H1 (cell line): ENCODE measurements around the gene KSR2. TPM values are rescaled to one million over a fixed set of nuclear protein-coding genes. Genes with fewer than 3 reads are reported as not detected.

Source experiments
- CTCF ChIA-PET: fragments of 300-600 bp; sonication (Branson Sonifier 250); formaldehyde crosslinking; loops from one replicate; lab custom pipeline; 2021; ENCODE audit not compliant: partially characterized antibody; lab: Charles Lee
- POLR2A ChIA-PET: fragments of 300-600 bp; sonication (Branson Sonifier 250); formaldehyde crosslinking; loops from one replicate; lab custom pipeline; 2021; ENCODE audit warnings: inconsistent platforms; ENCODE audit not compliant: partially characterized antibody; lab: Charles Lee
- DNase-seq, 2 experiments: peaks; one replicate each; pipeline versions ENCODE4 v3.0.0 to v3.0.0-alpha.2; 2010 to 2022; ENCODE audit warnings: low spot score in 2 of 2, low read depth in 1 of 2, mixed read lengths in 1 of 2
- FAIRE-seq: peaks from 2 replicates; lab custom pipeline; 2011; peaks lifted over from hg19 to GRCh38; lab: Jason Lieb, UNC
- H2AFZ ChIP-seq: 2 replicates; pipeline ENCODE4 v1.8.1; 2012; ENCODE audit warnings: low read length, inconsistent platforms
- H2AK5ac ChIP-seq: 2 replicates; pipeline ENCODE4 v1.6.1; 2013; ENCODE audit warnings: low read depth, low read length
- H2BK120ac ChIP-seq: replicated peaks from 2 replicates; pipeline ENCODE3; 2013; ENCODE audit warnings: low read depth, low read length, inconsistent platforms
- H2BK12ac ChIP-seq: 2 replicates; pipeline ENCODE4 v1.6.1; 2013; ENCODE audit warnings: low read depth, low read length
- H2BK15ac ChIP-seq: 2 replicates; pipeline ENCODE4 v1.6.1; 2013; ENCODE audit warnings: low read length
- H2BK20ac ChIP-seq: 2 replicates; pipeline ENCODE4 v1.6.1; 2013; ENCODE audit warnings: low read length
- H2BK5ac ChIP-seq: 2 replicates; pipeline ENCODE4 v1.6.1; 2013; ENCODE audit warnings: low read depth, low read length
- H3K14ac ChIP-seq: 2 replicates; pipeline ENCODE4 v1.6.1; 2013; ENCODE audit warnings: inconsistent platforms; ENCODE audit not compliant: insufficient read length
- H3K18ac ChIP-seq: 2 replicates; pipeline ENCODE4 v1.6.1; 2013; ENCODE audit warnings: low read length; ENCODE audit errors: extremely low read depth
- H3K23ac ChIP-seq: 2 replicates; pipeline ENCODE4 v1.6.1; 2013; ENCODE audit warnings: inconsistent platforms; ENCODE audit not compliant: insufficient read length
- H3K23me2 ChIP-seq: 2 replicates; pipeline ENCODE4 v1.6.1; 2013; ENCODE audit warnings: low read depth, low read length
- H3K27ac ChIP-seq: 2 replicates; pipeline ENCODE4 v1.6.1; 2011; ENCODE audit warnings: low read depth, low read length, inconsistent platforms
- H3K27me3 ChIP-seq, 4 experiments: replicated peaks in 1 of 4; 1 replicate in 1 of 4; 2 replicates in 3 of 4; pipeline versions ENCODE4 v1.6.1 to v1.8.1; 2011 to 2013; ENCODE audit warnings: low read length in 3 of 4, mild to moderate bottlenecking in 3 of 4, inconsistent platforms in 2 of 4, mixed read lengths in 2 of 4, moderate library complexity in 1 of 4; ENCODE audit not compliant: control insufficient read depth in 3 of 4, insufficient read depth in 3 of 4; ENCODE audit errors: extremely low read depth in 1 of 4
- H3K36me3 ChIP-seq, 4 experiments: 2 replicates each; pipeline versions ENCODE4 v1.6.1 to v1.8.1; 2011 to 2013; ENCODE audit warnings: mild to moderate bottlenecking in 4 of 4, low read length in 3 of 4, moderate library complexity in 2 of 4, control low read depth in 1 of 4, inconsistent platforms in 1 of 4; ENCODE audit not compliant: insufficient read depth in 4 of 4, control insufficient read depth in 2 of 4
- H3K4ac ChIP-seq: replicated peaks from 2 replicates; pipeline ENCODE3; 2013; ENCODE audit warnings: low read length, low read depth, mixed read lengths, inconsistent platforms; ENCODE audit not compliant: insufficient read length
- H3K4me1 ChIP-seq, 4 experiments: replicated peaks in 1 of 4; 1 replicate in 1 of 4; 2 replicates in 3 of 4; pipeline versions ENCODE4 v1.6.1 to v1.8.1; 2011 to 2013; ENCODE audit warnings: low read length in 3 of 4, inconsistent platforms in 2 of 4, mixed read lengths in 1 of 4; ENCODE audit not compliant: insufficient read depth in 4 of 4, control insufficient read depth in 3 of 4
- H3K4me2 ChIP-seq, 2 experiments: 2 replicates each; pipeline versions ENCODE4 v1.6.1 to v1.8.1; 2011 to 2013; ENCODE audit warnings: low read depth in 2 of 2, low read length in 2 of 2, control low read depth in 1 of 2, inconsistent platforms in 1 of 2, mild to moderate bottlenecking in 1 of 2; ENCODE audit not compliant: insufficient read depth in 1 of 2
- H3K4me3 ChIP-seq, 4 experiments: fragments of 200-600, 300-600 bp in 1 of 4; sonication (generic), shearing (Covaris generic), sonication (Bioruptor Twin) in 1 of 4; 2 replicates each; pipeline versions ENCODE4 v1.5.1 to v1.8.1; 2011 to 2016; ENCODE audit warnings: low read length in 4 of 4, low read depth in 3 of 4, control low read depth in 2 of 4, inconsistent platforms in 2 of 4, mild to moderate bottlenecking in 2 of 4, mixed read lengths in 1 of 4, moderate library complexity in 1 of 4; ENCODE audit not compliant: insufficient read depth in 2 of 4; ENCODE audit errors: extremely low read depth in 1 of 4
- H3K56ac ChIP-seq: replicated peaks from 2 replicates; pipeline ENCODE3; 2013; ENCODE audit warnings: low read depth, mild to moderate bottlenecking, mixed read lengths, low read length, inconsistent platforms; ENCODE audit not compliant: insufficient read length
- H3K79me1 ChIP-seq: 2 replicates; pipeline ENCODE4 v1.6.1; 2013; ENCODE audit warnings: low read depth, low read length, control low read depth
- H3K79me2 ChIP-seq, 2 experiments: 2 replicates each; pipeline versions ENCODE4 v1.6.1 to v1.8.1; 2012 to 2013; ENCODE audit warnings: low read length in 2 of 2, mild to moderate bottlenecking in 2 of 2, inconsistent platforms in 1 of 2; ENCODE audit not compliant: insufficient read depth in 2 of 2, control insufficient read depth in 1 of 2
- H3K9ac ChIP-seq, 4 experiments: replicated peaks in 1 of 4; 1 replicate in 1 of 4; 2 replicates in 3 of 4; pipeline versions ENCODE4 v1.6.1 to v1.8.1; 2011 to 2013; ENCODE audit warnings: low read depth in 3 of 4, low read length in 3 of 4, control low read depth in 2 of 4, mild to moderate bottlenecking in 2 of 4, moderate library complexity in 2 of 4, inconsistent platforms in 1 of 4; ENCODE audit errors: extremely low read depth in 1 of 4
- H3K9me3 ChIP-seq, 2 experiments: 2 replicates each; pipeline versions ENCODE4 v1.6.1 to v1.8.1; 2012 to 2013; ENCODE audit warnings: mild to moderate bottlenecking in 2 of 2, moderate library complexity in 2 of 2, control low read depth in 1 of 2, inconsistent platforms in 1 of 2, low read depth in 1 of 2, low read length in 1 of 2, mixed read lengths in 1 of 2; ENCODE audit not compliant: insufficient read depth in 2 of 2
- H4K20me1 ChIP-seq, 2 experiments: replicated peaks in 1 of 2; 2 replicates each; pipeline versions ENCODE3 to v1.8.1; 2011 to 2013; ENCODE audit warnings: inconsistent platforms in 2 of 2, low read length in 2 of 2, mild to moderate bottlenecking in 1 of 2; ENCODE audit not compliant: insufficient read depth in 2 of 2, control insufficient read depth in 1 of 2
- H4K5ac ChIP-seq: 2 replicates; pipeline ENCODE4 v1.6.1; 2013; ENCODE audit warnings: low read length, low read depth, mixed read lengths, inconsistent platforms; ENCODE audit not compliant: insufficient read length
- H4K8ac ChIP-seq: 2 replicates; pipeline ENCODE4 v1.8.0; 2013; ENCODE audit warnings: mild to moderate bottlenecking, moderate library complexity, low read length, inconsistent platforms; ENCODE audit not compliant: insufficient read depth; ENCODE audit errors: extremely low read depth
- H4K91ac ChIP-seq: replicated peaks from 2 replicates; pipeline ENCODE3; 2013; ENCODE audit warnings: low read length, mixed read lengths, inconsistent platforms; ENCODE audit not compliant: insufficient read length
- BACH1 ChIP-seq: IDR thresholded peaks from 2 replicates; pipeline ENCODE4 v1.6.1; 2012; ENCODE audit warnings: low read length, improper control_type of control experiment
- BCL11A ChIP-seq, 2 experiments: IDR thresholded peaks; one replicate each; pipeline ENCODE4 v1.6.1; 2011; ENCODE audit warnings: low read depth in 2 of 2, low read length in 2 of 2, mild to moderate bottlenecking in 2 of 2
- CBX8 ChIP-seq: fragments of 300-800, 300-1000 bp; sonication (generic); IDR thresholded peaks from 2 replicates; pipeline ENCODE4 v1.7.1; 2016; ENCODE audit warnings: low read depth, low read length, borderline replicate concordance
- CEBPB ChIP-seq: IDR thresholded peaks from 2 replicates; pipeline ENCODE4 v1.6.1; 2012; ENCODE audit warnings: low read depth, low read length
- EZH2 ChIP-seq: fragments of 200-600 bp; sonication (generic); IDR thresholded peaks from 2 replicates; pipeline ENCODE4 v1.7.1; 2012; ENCODE audit warnings: low read depth, mild to moderate bottlenecking, moderate library complexity, low read length, inconsistent platforms; ENCODE audit not compliant: severe bottlenecking
- GABPA ChIP-seq: IDR thresholded peaks from 2 replicates; pipeline ENCODE4 v1.6.1; 2011; ENCODE audit warnings: mild to moderate bottlenecking, low read length, moderate library complexity, borderline replicate concordance; ENCODE audit not compliant: insufficient read depth
- NANOG ChIP-seq: IDR thresholded peaks from 2 replicates; pipeline ENCODE4 v1.6.1; 2011; ENCODE audit warnings: low read length, low read depth, mild to moderate bottlenecking, inconsistent platforms; ENCODE audit not compliant: insufficient read depth, poor library complexity, severe bottlenecking
- RAD21 ChIP-seq, 2 experiments: IDR thresholded peaks in 1 of 2; conservative IDR thresholded peaks in 1 of 2; 2 replicates each; pipeline ENCODE4 v1.6.1; 2011; ENCODE audit warnings: low read depth in 2 of 2, low read length in 2 of 2, improper control_type of control experiment in 1 of 2, inconsistent platforms in 1 of 2, mild to moderate bottlenecking in 1 of 2, moderate library complexity in 1 of 2
- SIRT6 ChIP-seq: IDR thresholded peaks from one replicate; pipeline ENCODE4 v1.7.1; 2012; ENCODE audit warnings: low read length, inconsistent platforms
- SP4 ChIP-seq: IDR thresholded peaks from 2 replicates; pipeline ENCODE4 v1.6.1; 2012; ENCODE audit warnings: low read length, inconsistent platforms
- WGBS, 2 experiments: shearing (Covaris generic) in 1 of 2; methylation state at CpG; one replicate each; pipeline versions ENCODE4 v1.1.6 to v1.1.7; 2013 to 2015; ENCODE audit warnings: low lambda C conversion rate in 2 of 2, mixed read lengths in 2 of 2, inconsistent platforms in 1 of 2, low coverage in 1 of 2, missing lambda C conversion rate in 1 of 2; ENCODE audit not compliant: insufficient replicate concordance in 2 of 2, insufficient coverage in 1 of 2, insufficient read length in 1 of 2; ENCODE audit errors: extremely low coverage in 1 of 2, missing lambda C conversion rate in 1 of 2; 5-methylcytosine and 5-hydroxymethylcytosine counted together
- polyA plus RNA-seq, 7 experiments: library from polyadenylated mRNA; depleted of rRNA in 3 of 7; stranded (reverse) in 5 of 7; unstranded in 2 of 7; fragments of >200 nt in 5 of 7; fragments of 200-250 nt in 2 of 7; gene quantifications; 1 replicate in 5 of 7; 2 replicates in 1 of 7; 4 replicates in 1 of 7; pipeline versions ENCODE4 v1.2.1 to v1.2.3, GENCODE V29; 2011 to 2013; ENCODE audit warnings: missing spikeins in 2 of 7, mixed read lengths in 2 of 7
- total RNA-seq: library from RNA; stranded (reverse); fragmentation: NEBNext Ultra II Directional; extraction: Animal tissue kit (Norgen Biotek cat#: 25700); gene quantifications from 2 replicates; pipeline ENCODE4 v1.2.1, GENCODE V29; 2021
- TF ChIP-seq, protein P1 (sequence below): IDR thresholded peaks from 2 replicates; pipeline ENCODE4 v1.6.1; 2012; ENCODE audit warnings: low read length, inconsistent platforms

KSR2 gene
- total and polyA plus RNA-seq, 2 of the 8 experiments (the other 6 are each of a cell fraction or from before 2014, with no cell fraction given) = 0.74 to 2.2 TPM

DNA sequence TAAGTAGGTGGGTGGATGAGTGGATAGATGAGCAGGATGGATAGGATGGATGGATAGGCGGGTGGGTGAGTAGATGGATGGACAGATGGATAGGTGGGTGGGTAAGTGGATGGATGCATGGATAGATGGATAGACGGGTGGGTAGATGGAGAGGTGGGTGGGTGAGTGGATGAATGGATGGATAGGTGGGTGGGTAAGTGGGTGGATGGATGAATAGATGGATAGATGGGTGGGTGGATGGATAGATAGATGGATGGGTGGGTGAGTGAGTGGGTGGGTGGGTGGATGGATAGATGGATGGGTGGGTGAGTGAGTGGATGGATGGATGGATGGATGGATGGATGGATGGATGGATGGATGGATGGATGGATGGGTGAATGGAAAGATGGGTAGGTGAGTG, 385.7 kb downstream of the KSR2 start:
- ChIA-PET POLR2A (no interaction called here), CTCF (interaction anchor here (1.0 to 7.8 kb wide), 3 partner anchors 10 to 215 kb away, joined by 5 to 89 read pairs (median 19); no protein-coding TSS in a partner anchor)
- H3K18ac ChIP-seq = no peak overlapping the region
- H3K14ac ChIP-seq = no peak overlapping the region
- 86% methylated on average over 2 of the region's 2 CpGs; no CpG with 5 or more reads in 1 of the 2 experiments for WGBS, 2 experiments
- no peaks in the 10 kb centered on the region for H3K79me1 ChIP-seq
- H3K27ac ChIP-seq = no peak overlapping the region
- H3K4me3 ChIP-seq = no peak overlapping the region
- TF ChIP-seq NANOG (no peak), GABPA (no peak), BACH1 (no peak), RAD21 (IDR thresholded peaks at IDR 0.05 in 1 of 2, conservative IDR thresholded peaks at IDR 0.05 in 1 of 2; ENCODE audit: low read depth in 2 of 2, low read length in 2 of 2) (no peak), BCL11A (IDR thresholded peaks at IDR 0.05; ENCODE audit: low read depth in 2 of 2, low read length in 2 of 2) (no peak), SP4 (no peak), SIRT6 (no peak), CBX8 (no peak), EZH2 (no peak), CEBPB (no peak)
- TF ChIP-seq, protein P1, sequence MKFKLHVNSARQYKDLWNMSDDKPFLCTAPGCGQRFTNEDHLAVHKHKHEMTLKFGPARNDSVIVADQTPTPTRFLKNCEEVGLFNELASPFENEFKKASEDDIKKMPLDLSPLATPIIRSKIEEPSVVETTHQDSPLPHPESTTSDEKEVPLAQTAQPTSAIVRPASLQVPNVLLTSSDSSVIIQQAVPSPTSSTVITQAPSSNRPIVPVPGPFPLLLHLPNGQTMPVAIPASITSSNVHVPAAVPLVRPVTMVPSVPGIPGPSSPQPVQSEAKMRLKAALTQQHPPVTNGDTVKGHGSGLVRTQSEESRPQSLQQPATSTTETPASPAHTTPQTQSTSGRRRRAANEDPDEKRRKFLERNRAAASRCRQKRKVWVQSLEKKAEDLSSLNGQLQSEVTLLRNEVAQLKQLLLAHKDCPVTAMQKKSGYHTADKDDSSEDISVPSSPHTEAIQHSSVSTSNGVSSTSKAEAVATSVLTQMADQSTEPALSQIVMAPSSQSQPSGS = no peak
- H3K9me3 ChIP-seq = no peaks in the 10 kb centered on the region
- no peaks in the 10 kb centered on the region for H3K36me3 ChIP-seq
- DNase-seq = no peak
- peaks cover 6 to 17% (median 14%) of the 10 kb centered on the region in 4 experiments for H3K4me1 ChIP-seq
- 0 out of 2 replicates have a peak overlapping the region, but pooled peaks have one; percentile 13 for H2BK15ac ChIP-seq
- H4K5ac ChIP-seq = no peak overlapping the region
- no peak overlapping the region for H4K8ac ChIP-seq
- FAIRE-seq = no peak
- no peak overlapping the region for H2AK5ac ChIP-seq
- peak overlapping the region; percentile 17 for H4K91ac ChIP-seq
- H2AFZ ChIP-seq = no peak overlapping the region
- no peak overlapping the region for H3K56ac ChIP-seq
- no peak overlapping the region for H3K4ac ChIP-seq
- H4K20me1 ChIP-seq = no peaks in the 10 kb centered on the region
- peak overlapping the region; percentile 23; the same call in 1 of the 2 replicates for H2BK20ac ChIP-seq
- H2BK12ac ChIP-seq = no peak overlapping the region
- no peak overlapping the region for H2BK5ac ChIP-seq
- no peaks in the 10 kb centered on the region for H3K27me3 ChIP-seq
- H2BK120ac ChIP-seq = no peak overlapping the region
- no peaks in the 10 kb centered on the region for H3K79me2 ChIP-seq
- peak overlapping the region; percentile 46 to 61; a peak in 1 of 4 replicates for H3K4me2 ChIP-seq
- H3K23me2 ChIP-seq = peaks cover 3% of the 10 kb centered on the region; the same call in 1 of the 2 replicates
- H3K23ac ChIP-seq = no peak overlapping the region
- H3K9ac ChIP-seq = no peak overlapping the region
